Measurements from ENCODE around the gene CASKIN2. TPM values are rescaled to one million over a fixed set of nuclear protein-coding genes. Genes with fewer than 3 reads are reported as not detected.
A peak's percentile ranks its signal among the peaks of the same experiment; 100 is the strongest.

CASKIN2 gene
- total and polyA plus RNA-seq, 4 donors: 2.3 to 12.1 (median 8.6) TPM

DNA sequence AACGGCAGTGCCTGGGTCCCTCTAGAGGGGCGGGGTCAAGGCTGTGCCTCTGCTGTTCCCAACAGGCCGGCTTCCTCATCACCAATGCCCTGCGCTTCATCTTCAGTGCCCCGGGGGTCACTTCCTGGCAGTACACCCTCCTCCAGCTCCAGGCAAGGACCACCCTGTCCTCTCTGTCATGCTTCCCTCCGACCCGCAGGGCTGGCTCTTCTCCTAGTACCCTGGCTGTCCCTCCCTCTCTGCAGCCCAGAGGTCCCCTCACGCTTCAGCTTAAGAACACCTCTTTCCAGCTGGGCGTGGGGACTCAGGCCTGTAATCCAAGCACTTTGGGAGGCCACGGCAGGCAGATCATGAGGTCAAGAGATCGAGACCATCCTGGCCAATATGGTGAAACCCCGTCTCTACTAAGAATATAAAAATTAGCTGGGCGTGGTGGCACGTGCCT lies 25.8 kb downstream of the CASKIN2 start:
- TF ChIP-seq, protein P1, sequence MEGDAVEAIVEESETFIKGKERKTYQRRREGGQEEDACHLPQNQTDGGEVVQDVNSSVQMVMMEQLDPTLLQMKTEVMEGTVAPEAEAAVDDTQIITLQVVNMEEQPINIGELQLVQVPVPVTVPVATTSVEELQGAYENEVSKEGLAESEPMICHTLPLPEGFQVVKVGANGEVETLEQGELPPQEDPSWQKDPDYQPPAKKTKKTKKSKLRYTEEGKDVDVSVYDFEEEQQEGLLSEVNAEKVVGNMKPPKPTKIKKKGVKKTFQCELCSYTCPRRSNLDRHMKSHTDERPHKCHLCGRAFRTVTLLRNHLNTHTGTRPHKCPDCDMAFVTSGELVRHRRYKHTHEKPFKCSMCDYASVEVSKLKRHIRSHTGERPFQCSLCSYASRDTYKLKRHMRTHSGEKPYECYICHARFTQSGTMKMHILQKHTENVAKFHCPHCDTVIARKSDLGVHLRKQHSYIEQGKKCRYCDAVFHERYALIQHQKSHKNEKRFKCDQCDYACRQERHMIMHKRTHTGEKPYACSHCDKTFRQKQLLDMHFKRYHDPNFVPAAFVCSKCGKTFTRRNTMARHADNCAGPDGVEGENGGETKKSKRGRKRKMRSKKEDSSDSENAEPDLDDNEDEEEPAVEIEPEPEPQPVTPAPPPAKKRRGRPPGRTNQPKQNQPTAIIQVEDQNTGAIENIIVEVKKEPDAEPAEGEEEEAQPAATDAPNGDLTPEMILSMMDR (IDR thresholded peaks at IDR 0.05; ENCODE audit: low read depth, low read length, missing input control): no peak
- Histone ChIP-seq H3K9ac (ENCODE audit: low read depth in 1 of 2, low read length in 2 of 2) (no peak overlapping the region), H3K27ac (ENCODE audit: low read depth in 1 of 2, low read length in 2 of 2) (no peak overlapping the region), H3K36me3 (ENCODE audit: control insufficient read depth in 4 of 4, insufficient read depth in 3 of 4, low read depth in 1 of 4, low read length in 3 of 4) (peaks cover 0 to 32% (median 10%) of the 10 kb centered on the region in 4 donors), H3K4me1 (ENCODE audit: control insufficient read depth in 4 of 4, insufficient read depth in 4 of 4, low read length in 3 of 4) (peaks cover 0 to 22% (median 4%) of the 10 kb centered on the region in 4 donors), H3K9me3 (ENCODE audit: control insufficient read depth in 4 of 4, low read length in 3 of 4) (no peaks in the 10 kb centered on the region), H3K27me3 (ENCODE audit: control insufficient read depth in 4 of 4, insufficient read depth in 4 of 4, low read length in 3 of 4) (no peaks in the 10 kb centered on the region), H3K4me3 (ENCODE audit: low read depth in 1 of 3, low read length in 3 of 3) (no peak overlapping the region)
- WGBS: 83% methylated on average over 14 of the region's 14 CpGs
- DNase-seq (ENCODE audit: low spot score): no peak

DNA sequence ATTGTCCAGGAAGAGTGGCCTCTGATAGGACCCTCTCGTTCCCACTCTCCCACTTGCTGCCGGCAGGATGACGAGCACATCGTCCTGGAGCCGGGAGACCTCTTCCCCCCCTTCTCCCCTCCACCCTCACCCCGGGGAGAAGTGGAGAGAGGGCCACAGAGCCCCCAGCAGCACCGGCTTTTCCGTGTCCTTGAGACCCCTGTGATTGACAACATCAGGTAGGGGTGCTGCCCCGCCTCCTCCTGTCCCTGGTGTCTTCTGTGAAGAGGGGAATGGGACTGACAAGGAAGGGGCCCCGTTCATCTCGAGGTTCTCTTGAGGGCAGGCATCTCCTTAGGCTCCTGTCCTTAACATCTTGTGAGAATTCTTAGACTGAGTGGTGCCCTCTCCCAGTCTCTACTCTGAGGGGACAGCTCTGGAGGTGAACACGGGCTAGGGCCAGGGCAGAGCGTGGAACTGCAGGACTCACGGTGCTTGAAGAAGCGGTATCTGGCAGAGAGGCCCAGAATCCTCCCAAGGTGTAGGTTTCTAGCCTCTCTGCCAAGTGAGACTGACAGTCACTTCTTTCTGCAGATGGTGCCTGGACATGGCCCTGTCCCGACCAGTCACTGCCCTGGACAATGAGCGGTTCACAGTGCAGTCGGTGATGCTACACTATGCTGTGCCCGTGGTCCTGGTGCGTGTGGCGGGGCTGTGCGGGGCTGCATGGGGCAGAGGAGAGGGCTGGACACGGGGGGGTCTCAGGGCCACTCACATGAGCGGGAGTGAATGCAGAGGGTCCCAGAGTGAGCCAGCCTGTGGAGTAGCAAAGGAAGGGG lies 26.4 kb downstream of the CASKIN2 start:
- no peak overlapping the region for H3K27ac ChIP-seq (ENCODE audit: low read depth in 1 of 2, low read length in 2 of 2)
- peaks cover 0 to 22% (median 4%) of the 10 kb centered on the region in 4 donors for H3K4me1 ChIP-seq (ENCODE audit: control insufficient read depth in 4 of 4, insufficient read depth in 4 of 4, low read length in 3 of 4)
- 92% methylated on average over 24 of the region's 24 CpGs for WGBS
- no peaks in the 10 kb centered on the region for H3K9me3 ChIP-seq (ENCODE audit: control insufficient read depth in 4 of 4, low read length in 3 of 4)
- TF ChIP-seq EGR1 (IDR thresholded peaks at IDR 0.05; ENCODE audit: low read depth in 2 of 2): no peak
- TF ChIP-seq NR2F2 (IDR thresholded peaks at IDR 0.05): no peak
- TF ChIP-seq, protein P2, sequence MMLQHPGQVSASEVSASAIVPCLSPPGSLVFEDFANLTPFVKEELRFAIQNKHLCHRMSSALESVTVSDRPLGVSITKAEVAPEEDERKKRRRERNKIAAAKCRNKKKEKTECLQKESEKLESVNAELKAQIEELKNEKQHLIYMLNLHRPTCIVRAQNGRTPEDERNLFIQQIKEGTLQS (IDR thresholded peaks at IDR 0.05): no peak
- no peak for TF ChIP-seq YY1 (IDR thresholded peaks at IDR 0.05)
- TF ChIP-seq RAD21 (IDR thresholded peaks at IDR 0.05): no peak
- no peak for TF ChIP-seq HNF4G (IDR thresholded peaks at IDR 0.05)
- TF ChIP-seq, protein P3, sequence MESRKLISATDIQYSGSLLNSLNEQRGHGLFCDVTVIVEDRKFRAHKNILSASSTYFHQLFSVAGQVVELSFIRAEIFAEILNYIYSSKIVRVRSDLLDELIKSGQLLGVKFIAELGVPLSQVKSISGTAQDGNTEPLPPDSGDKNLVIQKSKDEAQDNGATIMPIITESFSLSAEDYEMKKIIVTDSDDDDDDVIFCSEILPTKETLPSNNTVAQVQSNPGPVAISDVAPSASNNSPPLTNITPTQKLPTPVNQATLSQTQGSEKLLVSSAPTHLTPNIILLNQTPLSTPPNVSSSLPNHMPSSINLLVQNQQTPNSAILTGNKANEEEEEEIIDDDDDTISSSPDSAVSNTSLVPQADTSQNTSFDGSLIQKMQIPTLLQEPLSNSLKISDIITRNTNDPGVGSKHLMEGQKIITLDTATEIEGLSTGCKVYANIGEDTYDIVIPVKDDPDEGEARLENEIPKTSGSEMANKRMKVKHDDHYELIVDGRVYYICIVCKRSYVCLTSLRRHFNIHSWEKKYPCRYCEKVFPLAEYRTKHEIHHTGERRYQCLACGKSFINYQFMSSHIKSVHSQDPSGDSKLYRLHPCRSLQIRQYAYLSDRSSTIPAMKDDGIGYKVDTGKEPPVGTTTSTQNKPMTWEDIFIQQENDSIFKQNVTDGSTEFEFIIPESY (IDR thresholded peaks at IDR 0.05): no peak
- no peak for TF ChIP-seq SP1 (IDR thresholded peaks at IDR 0.05)
- no peak for TF ChIP-seq FOXA2 (IDR thresholded peaks at IDR 0.05)
- TF ChIP-seq RXRA (IDR thresholded peaks at IDR 0.05): no peak
- no peak for TF ChIP-seq TAF1 (conservative IDR thresholded peaks at IDR 0.05)
- no peak overlapping the region for H3K4me3 ChIP-seq (ENCODE audit: low read depth in 1 of 3, low read length in 3 of 3)
- DNase-seq (ENCODE audit: low spot score): no peak
- H3K27me3 ChIP-seq (ENCODE audit: control insufficient read depth in 4 of 4, insufficient read depth in 4 of 4, low read length in 3 of 4): no peaks in the 10 kb centered on the region
- no peak overlapping the region for H3K9ac ChIP-seq (ENCODE audit: low read depth in 1 of 2, low read length in 2 of 2)
- H3K36me3 ChIP-seq (ENCODE audit: control insufficient read depth in 4 of 4, insufficient read depth in 3 of 4, low read depth in 1 of 4, low read length in 3 of 4): peaks cover 0 to 26% (median 7%) of the 10 kb centered on the region in 4 donors

DNA sequence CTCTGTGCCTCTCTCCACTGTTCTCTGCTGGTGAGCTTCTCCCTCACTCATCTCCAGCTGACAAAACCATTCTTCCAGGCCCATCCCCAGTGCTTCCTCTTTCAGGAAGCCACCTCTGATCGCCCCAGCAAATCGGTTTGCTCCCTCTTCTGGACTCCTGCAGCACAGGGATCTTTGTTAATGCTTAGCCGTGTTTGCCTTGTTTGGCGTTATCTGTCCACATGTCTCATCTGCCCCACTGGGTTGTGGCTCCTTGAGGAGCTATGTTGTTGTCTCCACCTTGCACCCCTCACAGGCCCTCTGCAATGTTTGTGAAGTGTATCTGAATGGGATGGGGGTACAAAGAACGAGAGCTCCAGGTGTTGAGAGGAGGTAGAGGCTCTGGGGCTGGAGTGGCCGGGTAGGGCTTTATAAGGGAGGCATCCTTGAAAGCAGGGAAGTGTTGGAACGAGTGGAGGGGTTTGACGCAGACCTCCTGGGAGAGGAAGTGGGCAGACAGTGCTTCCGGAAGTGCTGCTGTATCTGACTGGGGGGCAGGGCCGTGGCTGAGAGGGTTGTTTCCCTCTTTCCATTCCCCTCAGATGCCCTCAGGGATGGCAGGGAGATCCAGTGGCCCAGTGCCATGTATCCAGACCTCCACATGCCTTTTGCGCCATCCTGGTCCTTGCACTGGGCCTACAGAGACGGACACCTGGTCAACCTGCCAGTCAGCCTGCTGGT lies 27.8 kb downstream of the CASKIN2 start:
- Histone ChIP-seq H3K9ac (ENCODE audit: low read depth in 1 of 2, low read length in 2 of 2) (no peak overlapping the region), H3K36me3 (ENCODE audit: control insufficient read depth in 4 of 4, insufficient read depth in 3 of 4, low read depth in 1 of 4, low read length in 3 of 4) (peaks cover 0 to 12% (median 1%) of the 10 kb centered on the region in 4 donors)

More for the DNA sequence above, 27.8 kb downstream of the CASKIN2 start:
- Histone ChIP-seq H3K4me1 (ENCODE audit: control insufficient read depth in 4 of 4, insufficient read depth in 4 of 4, low read length in 3 of 4) (peaks cover 0 to 22% (median 4%) of the 10 kb centered on the region in 4 donors), H3K4me3 (ENCODE audit: low read depth in 1 of 3, low read length in 3 of 3) (no peak overlapping the region), H3K9me3 (ENCODE audit: control insufficient read depth in 4 of 4, low read length in 3 of 4) (no peaks in the 10 kb centered on the region), H3K27ac (ENCODE audit: low read depth in 1 of 2, low read length in 2 of 2) (no peak overlapping the region), H3K27me3 (ENCODE audit: control insufficient read depth in 4 of 4, insufficient read depth in 4 of 4, low read length in 3 of 4) (no peaks in the 10 kb centered on the region)
- no peak for DNase-seq (ENCODE audit: low spot score)
- WGBS: 72% methylated on average over 12 of the region's 12 CpGs
- TF ChIP-seq RAD21 (IDR thresholded peaks at IDR 0.05) (peak in 1 of 2 donors; percentile 43), GABPA (IDR thresholded peaks at IDR 0.05 in 1 of 2, conservative IDR thresholded peaks at IDR 0.05 in 1 of 2) (peak in 1 of 2 donors; percentile 57)
- TF ChIP-seq, protein P2 (IDR thresholded peaks at IDR 0.05): no peak

Measured in liver (tissue), 9 donors.